Measurements from ENCODE around the gene ZFYVE21. TPM values are rescaled to one million over a fixed set of nuclear protein-coding genes. Genes with fewer than 3 reads are reported as not detected.

The ZFYVE21 gene
- total RNA-seq, 1 donor from 2014 or later, result 21.5 TPM

Other genes starting within 250 kb of the ZFYVE21 start
- 13.7 and 16.0 TPM in 2 replicates for gene CKB, start 193.0 kb upstream of the ZFYVE21 start, total RNA-seq
- gene TRMT61A, start 186.6 kb upstream of the ZFYVE21 start, total RNA-seq, result 23.4 and 23.7 TPM in 2 replicates
- gene BAG5, start 153.2 kb upstream of the ZFYVE21 start, total RNA-seq, result 33.8 and 34.1 TPM in 2 replicates
- 37.2 and 39.7 TPM in 2 replicates for gene COA8, start 152.8 kb upstream of the ZFYVE21 start, total RNA-seq
- gene KLC1, start 86.6 kb upstream of the ZFYVE21 start, total RNA-seq, result 148 and 150 TPM in 2 replicates
- gene XRCC3, start 359 bp upstream of the ZFYVE21 start, total RNA-seq, result 67.1 and 69.5 TPM in 2 replicates
- gene PPP1R13B, start 131.8 kb downstream of the ZFYVE21 start, total RNA-seq, result 9.6 and 9.8 TPM in 2 replicates
- not detected in 2 replicates for gene TDRD9, start 212.6 kb downstream of the ZFYVE21 start, total RNA-seq
- gene RD3L, start 226.7 kb downstream of the ZFYVE21 start, total RNA-seq, result not detected in 2 replicates

Measured in activated T-helper 1 cell treated with anti-CD3 and anti-CD28 coated beads, Interleukin-12 subunit alpha, Interleukin-12 subunit beta, Interleukin-2, Interleukin-4 antibody, amounts not matched to agents 30 ng/mL and 10 ng/mL and 1 ng/mL, durations not matched to agents 14 hours and 24 hours and 36 hours (primary cell).